ENCODE measurements around the gene TUT4.

The TUT4 gene

GRCh38 chr1:52532247-52532646 is 20.6 kb downstream of the TUT4 start:
- no peak for DNase-seq (ENCODE audit: low read depth)

GRCh38 chr1:52531249-52531872 is 21.5 kb downstream of the TUT4 start:
- no peak for DNase-seq (ENCODE audit: low read depth)

- no peak for DNase-seq (ENCODE audit: low read depth)
These were observed 22.2 kb downstream of the TUT4 start for GRCh38 chr1:52530563-52531144.

GRCh38 chr1:52523376-52523775 is 29.5 kb downstream of the TUT4 start:
- no peak for DNase-seq (ENCODE audit: low read depth)

- peak; percentile 54 for DNase-seq (ENCODE audit: low read depth)
These were observed 32.7 kb downstream of the TUT4 start for GRCh38 chr1:52520148-52520547.

- no peak for DNase-seq (ENCODE audit: low read depth)
These were observed 33.9 kb downstream of the TUT4 start for GRCh38 chr1:52518962-52519361.

- no peak for DNase-seq (ENCODE audit: low read depth)
These were observed 40.9 kb downstream of the TUT4 start for GRCh38 chr1:52511851-52512615.

- DNase-seq (ENCODE audit: low read depth) = no peak
These were observed 41.5 kb downstream of the TUT4 start for GRCh38 chr1:52511439-52511838.

- DNase-seq (ENCODE audit: low read depth) = no peak
These were observed 45.9 kb downstream of the TUT4 start for GRCh38 chr1:52506920-52507546.

GRCh38 chr1:52506349-52506748 is 46.5 kb downstream of the TUT4 start:
- DNase-seq (ENCODE audit: low read depth) = no peak

- no peak for DNase-seq (ENCODE audit: low read depth)
These were observed 48.2 kb downstream of the TUT4 start for GRCh38 chr1:52504720-52505119.

GRCh38 chr1:52503706-52504105 is 49.2 kb downstream of the TUT4 start:
- no peak for DNase-seq (ENCODE audit: low read depth)

GRCh38 chr1:52502789-52503188 is 50.1 kb downstream of the TUT4 start:
- no peak for DNase-seq (ENCODE audit: low read depth)

- DNase-seq (ENCODE audit: low read depth) = no peak
These were observed 65.3 kb downstream of the TUT4 start for GRCh38 chr1:52487632-52488031.

- DNase-seq (ENCODE audit: low read depth) = no peak
These were observed 70.4 kb downstream of the TUT4 start for GRCh38 chr1:52482326-52483004.

GRCh38 chr1:52479076-52479475 is 73.8 kb downstream of the TUT4 start:
- no peak for DNase-seq (ENCODE audit: low read depth)

- DNase-seq (ENCODE audit: low read depth) = no peak
These were observed 75.0 kb downstream of the TUT4 start for GRCh38 chr1:52477876-52478275.

GRCh38 chr1:52476943-52477342 is 75.9 kb downstream of the TUT4 start:
- no peak for DNase-seq (ENCODE audit: low read depth)

GRCh38 chr1:52474807-52475206 is 78.1 kb downstream of the TUT4 start:
- no peak for DNase-seq (ENCODE audit: low read depth)

- DNase-seq (ENCODE audit: low read depth) = no peak
These were observed 79.9 kb downstream of the TUT4 start for GRCh38 chr1:52473039-52473438.

GRCh38 chr1:52472384-52472783 is 80.5 kb downstream of the TUT4 start:
- DNase-seq (ENCODE audit: low read depth) = no peak

GRCh38 chr1:52469108-52469507 is 83.8 kb downstream of the TUT4 start:
- DNase-seq (ENCODE audit: low read depth) = no peak
